Gastroesophageal sphincter (tissue), 3 donors: ENCODE measurements around the gene B3GALT4.

ENCODE experiments used
- CTCF ChIP-seq, 4 experiments: fragments of 200-600 bp in 2 of 4; fragments of 450-650 bp in 2 of 4; sonication (generic) in 1 of 4; IDR thresholded peaks; one replicate each; pipeline ENCODE4 v1.5.1; 2017 to 2019; ENCODE audit warnings: antibody characterized with exemption in 4 of 4, mild to moderate bottlenecking in 2 of 4, moderate library complexity in 2 of 4
- POLR2A ChIP-seq, 2 donors: fragments of 450-650 bp; IDR thresholded peaks; one replicate each; pipeline ENCODE4 v1.6.1; 2017; ENCODE audit warnings: antibody characterized with exemption in 2 of 2, mild to moderate bottlenecking in 2 of 2, moderate library complexity in 1 of 2
- POLR2AphosphoS5 ChIP-seq: sonication (generic); formaldehyde crosslinking; IDR thresholded peaks from one replicate; pipeline ENCODE4 v1.6.1; 2017; ENCODE audit warnings: antibody characterized with exemption

- TF ChIP-seq CTCF (IDR thresholded peaks at IDR 0.05) (no peak), POLR2A (IDR thresholded peaks at IDR 0.05) (no peak), POLR2AphosphoS5 (no peak)
Observed at GRCh38 chr6:33278392-33278741, 1.4 kb downstream of the B3GALT4 start.
